WERI-Rb-1 (cell line): ENCODE measurements around the gene WFDC1.
A peak's percentile ranks its signal among the peaks of the same experiment; 100 is the strongest.

Experiments used
- DNase-seq: peaks from one replicate; pipeline ENCODE4 v3.0.0-alpha.2; 2020
- H3K27ac ChIP-seq: fragments of 250-450 bp; sonication (Bioruptor Pico); 2 replicates; pipeline ENCODE4 v1.5.1; 2020; ENCODE audit warnings: mild to moderate bottlenecking, moderate library complexity
- H3K27me3 ChIP-seq: fragments of 250-450 bp; sonication (Bioruptor Pico); 2 replicates; pipeline ENCODE4 v1.5.1; 2021; ENCODE audit warnings: mild to moderate bottlenecking, low read depth, moderate library complexity; ENCODE audit not compliant: insufficient read depth, severe bottlenecking
- H3K36me3 ChIP-seq: fragments of 250-450 bp; sonication (Bioruptor Pico); 2 replicates; pipeline ENCODE4 v1.5.1; 2020; ENCODE audit warnings: mild to moderate bottlenecking, moderate library complexity
- H3K4me3 ChIP-seq: 2 replicates; pipeline ENCODE4 v1.5.1; 2011; ENCODE audit warnings: low read depth, mild to moderate bottlenecking, control low read depth, low read length
- H3K9me3 ChIP-seq: fragments of 250-450 bp; sonication (Bioruptor Pico); 2 replicates; pipeline ENCODE4 v1.5.1; 2021; ENCODE audit warnings: mild to moderate bottlenecking, moderate library complexity; ENCODE audit not compliant: severe bottlenecking
- CTCF ChIP-seq: IDR thresholded peaks from 2 replicates; pipeline ENCODE4 v1.5.1; 2011; ENCODE audit warnings: low read depth, mild to moderate bottlenecking, control low read depth, inconsistent platforms, low read length

WFDC1 gene

GRCh38 chr16:84344781-84345180, 50.1 kb downstream of the WFDC1 start:
- Histone ChIP-seq H3K27me3 (no peaks in the 10 kb centered on the region), H3K9me3 (no peaks in the 10 kb centered on the region), H3K36me3 (no peaks in the 10 kb centered on the region), H3K27ac (no peak overlapping the region), H3K4me3 (no peak overlapping the region)
- no peak for DNase-seq
- no peak for TF ChIP-seq CTCF

- no peak for DNase-seq
- H3K27ac ChIP-seq, result no peak overlapping the region
- no peak for TF ChIP-seq CTCF
- H3K27me3 ChIP-seq, result no peaks in the 10 kb centered on the region
- no peaks in the 10 kb centered on the region for H3K36me3 ChIP-seq
- no peaks in the 10 kb centered on the region for H3K9me3 ChIP-seq
- H3K4me3 ChIP-seq, result no peak overlapping the region
Measured at GRCh38 chr16:84347161-84347560, 52.5 kb downstream of the WFDC1 start.

- Histone ChIP-seq H3K27ac (no peak overlapping the region), H3K36me3 (no peaks in the 10 kb centered on the region), H3K27me3 (no peaks in the 10 kb centered on the region), H3K9me3 (no peaks in the 10 kb centered on the region), H3K4me3 (no peak overlapping the region)
- TF ChIP-seq CTCF, result no peak
- DNase-seq, result no peak
Measured at GRCh38 chr16:84348386-84348888, 53.8 kb downstream of the WFDC1 start.

- no peak overlapping the region for H3K27ac ChIP-seq
- DNase-seq, result no peak
- no peaks in the 10 kb centered on the region for H3K36me3 ChIP-seq
- no peaks in the 10 kb centered on the region for H3K27me3 ChIP-seq
- no peak overlapping the region for H3K4me3 ChIP-seq
- H3K9me3 ChIP-seq, result no peaks in the 10 kb centered on the region
- no peak for TF ChIP-seq CTCF
Measured at GRCh38 chr16:84349862-84350684, 55.4 kb downstream of the WFDC1 start.

GRCh38 chr16:84350685-84351400, 56.2 kb downstream of the WFDC1 start:
- H3K9me3 ChIP-seq, result no peaks in the 10 kb centered on the region
- no peak for TF ChIP-seq CTCF
- DNase-seq, result peak; percentile 38
- H3K36me3 ChIP-seq, result no peaks in the 10 kb centered on the region
- H3K4me3 ChIP-seq, result no peak overlapping the region
- H3K27me3 ChIP-seq, result no peaks in the 10 kb centered on the region
- no peak overlapping the region for H3K27ac ChIP-seq
